T-helper 17 cell (primary cell): ENCODE results near the gene OR2L3. TPM values are rescaled to one million over a fixed set of nuclear protein-coding genes. Genes with fewer than 3 reads are reported as not detected.
"Not testable (repeated sequence)": the region's sequence is repeated elsewhere in the genome, so short reads cannot be mapped to it uniquely, and the experiment has no call there.

Experiments
- ATAC-seq: fragments of 150-1000 bp; cut with Tn5 transposase; 2 replicates; pipeline ENCODE4 v1.10.0; 2021; ENCODE audit warnings: mild to moderate bottlenecking, moderate library complexity
- DNase-seq, 3 donors: peaks; one replicate each; pipeline versions ENCODE4 v3.0.0 to v3.0.0-alpha.2; 2020 to 2021
- H3K9me3 ChIP-seq: one replicate; pipeline ENCODE4 v1.7.0; 2013; ENCODE audit warnings: low read length, mild to moderate bottlenecking; ENCODE audit not compliant: control insufficient read depth, poor library complexity, severe bottlenecking
- H3K27ac Mint-ChIP-seq: one replicate; pipeline ENCODE4 v1.8.0; 2022; ENCODE audit warnings: mild to moderate bottlenecking, moderate library complexity, mixed read lengths
- H3K27me3 Mint-ChIP-seq: one replicate; pipeline ENCODE4 v1.8.0; 2022; ENCODE audit warnings: mixed read lengths
- H3K36me3 Mint-ChIP-seq: one replicate; pipeline ENCODE4 v1.8.0; 2022; ENCODE audit warnings: low read depth, mixed read lengths
- H3K4me1 Mint-ChIP-seq: one replicate; pipeline ENCODE4 v1.8.0; 2022; ENCODE audit warnings: mild to moderate bottlenecking, mixed read lengths
- H3K4me3 Mint-ChIP-seq: one replicate; pipeline ENCODE4 v1.8.0; 2022; ENCODE audit warnings: mild to moderate bottlenecking, moderate library complexity, mixed read lengths
- total RNA-seq, 4 donors: library from RNA in 2 of 4; stranded (reverse) in 2 of 4; gene quantifications; one replicate each; pipeline ENCODE4 v1.2.3 and lab custom pipeline; 2022 to 2026

The OR2L3 gene
- total RNA-seq, 2 donors from 2014 or later, result not detected

GRCh38 chr1:248083864-248084263, 37.2 kb downstream of the OR2L3 start:
- not testable (repeated sequence) for H3K9me3 ChIP-seq, H3K27ac Mint-ChIP-seq, ATAC-seq, H3K36me3 Mint-ChIP-seq, H3K4me3 Mint-ChIP-seq, H3K27me3 Mint-ChIP-seq, H3K4me1 Mint-ChIP-seq, DNase-seq

DNA sequence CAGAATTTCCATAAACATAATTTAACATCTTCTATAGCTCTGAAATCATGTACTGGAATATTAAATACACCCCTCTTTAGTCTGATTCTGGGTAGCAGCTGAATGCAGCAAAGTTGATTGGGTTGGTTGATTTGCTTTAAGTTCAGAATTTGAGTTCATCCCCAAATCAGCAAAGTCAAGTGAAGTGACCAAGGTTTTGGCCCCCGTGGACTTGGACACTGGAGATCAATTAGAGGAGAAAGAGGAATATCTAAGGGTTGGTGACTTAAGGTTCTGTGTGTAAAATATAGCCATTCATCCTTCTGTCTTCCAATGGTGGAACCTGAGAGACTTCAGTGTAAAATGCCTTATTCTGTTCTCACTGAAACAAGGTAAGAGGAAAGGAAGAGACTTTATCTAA, 48.2 kb downstream of the OR2L3 start, which contains the start of gene OR2L13:
TSS of gene OR2L13 (plus strand) at position 301 of the 400 bp plus-strand sequence. CDS start 4,192 bp downstream, outside the sequence.
- H3K4me3 Mint-ChIP-seq, result no peak within 1 kb of the TSS
- H3K9me3 ChIP-seq, result no peaks in the 10 kb centered on the region
- no peaks in the 10 kb centered on the region for H3K4me1 Mint-ChIP-seq
- H3K36me3 Mint-ChIP-seq, result no peaks in the 10 kb centered on the region
- DNase-seq (no peak), ATAC-seq (no peak)
- H3K27me3 Mint-ChIP-seq, result no peaks in the 10 kb centered on the region
- no peak within 1 kb of the TSS for H3K27ac Mint-ChIP-seq

- Mint-ChIP-seq H3K4me3 (no peak overlapping the region), H3K4me1 (no peaks in the 10 kb centered on the region), H3K36me3 (no peaks in the 10 kb centered on the region), H3K27ac (no peak overlapping the region), H3K27me3 (no peaks in the 10 kb centered on the region)
- DNase-seq (no peak), ATAC-seq (no peak)
- H3K9me3 ChIP-seq, result peaks cover 2% of the 10 kb centered on the region
These were observed 51.9 kb downstream of the OR2L3 start for GRCh38 chr1:248098529-248098928.

DNA sequence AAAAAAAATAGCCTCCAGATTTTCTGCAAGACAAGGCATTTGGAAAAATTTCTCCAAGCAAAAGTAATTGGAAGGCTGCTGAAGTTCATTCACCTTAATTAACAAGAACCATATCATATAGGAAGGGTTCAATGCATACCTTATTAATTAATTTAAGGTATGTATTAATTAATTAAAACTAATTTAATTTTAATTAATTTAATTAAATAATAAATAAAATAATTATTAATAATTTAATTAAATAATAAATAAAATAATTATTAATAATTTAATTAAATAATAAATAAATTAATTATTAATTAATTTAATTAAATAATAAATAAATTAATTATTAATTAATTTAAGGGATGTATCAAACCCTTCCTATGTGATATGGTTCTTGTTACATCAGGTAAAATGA, 56.2 kb downstream of the OR2L3 start:
- no peak overlapping the region for H3K4me3 Mint-ChIP-seq
- no peaks in the 10 kb centered on the region for H3K27me3 Mint-ChIP-seq
- no peak for DNase-seq
- H3K9me3 ChIP-seq, result peaks cover 2% of the 10 kb centered on the region
- no peak overlapping the region for H3K27ac Mint-ChIP-seq
- H3K36me3 Mint-ChIP-seq, result no peaks in the 10 kb centered on the region
- ATAC-seq, result no peak
- H3K4me1 Mint-ChIP-seq, result no peaks in the 10 kb centered on the region

GRCh38 chr1:248111157-248111556, 64.5 kb downstream of the OR2L3 start:
- ATAC-seq (no peak), DNase-seq (no peak)
- Mint-ChIP-seq H3K4me3 (no peak overlapping the region), H3K4me1 (no peaks in the 10 kb centered on the region), H3K27ac (no peak overlapping the region), H3K36me3 (no peaks in the 10 kb centered on the region), H3K27me3 (no peaks in the 10 kb centered on the region)
- peaks cover 4% of the 10 kb centered on the region for H3K9me3 ChIP-seq

Other genes starting within 250 kb of the OR2L3 start
- gene OR14A16, start 222.7 kb upstream of the OR2L3 start, total RNA-seq, result not detected
- gene OR11L1, start 204.9 kb upstream of the OR2L3 start, total RNA-seq, result 1 to 10 TPM in 1 of 2 donors, not detected in 1; 1.3 TPM
- 10 to 100 TPM in 1 of 2 donors, 1 to 10 TPM in 1; 1.2 to 44.2 TPM for gene TRIM58, start 189.6 kb upstream of the OR2L3 start, total RNA-seq
- gene OR2W3, start 151.2 kb upstream of the OR2L3 start, total RNA-seq, result 1 to 10 TPM in 1 of 2 donors, under 1 TPM in 1; 0.72 to 6.6 TPM
- gene OR2T8, start 126.6 kb upstream of the OR2L3 start, total RNA-seq, result under 1 TPM in 1 of 2 donors, not detected in 1; 0.30 TPM
- gene OR2AJ1, start 121.9 kb upstream of the OR2L3 start, total RNA-seq, result under 1 TPM in 1 of 2 donors, not detected in 1; 0.15 TPM
- gene OR2L8, start 98.0 kb upstream of the OR2L3 start, total RNA-seq, result under 1 TPM; 0.50 to 0.62 TPM
- under 1 TPM in 1 of 2 donors, not detected in 1; 0.37 TPM for gene OR2AK2, start 81.6 kb upstream of the OR2L3 start, total RNA-seq
- gene OR2L5, start 33.2 kb upstream of the OR2L3 start, total RNA-seq, result not detected
- gene OR2L2, start 16.8 kb upstream of the OR2L3 start, total RNA-seq, result under 1 TPM; 0.21 to 0.22 TPM
- under 1 TPM in 1 of 2 donors, not detected in 1; 0.21 TPM for gene OR2L13, start 48.3 kb downstream of the OR2L3 start, total RNA-seq
- gene OR2M5, start 98.3 kb downstream of the OR2L3 start, total RNA-seq, result not detected
- gene OR2M2, start 128.0 kb downstream of the OR2L3 start, total RNA-seq, result not detected
- not detected for gene OR2M3, start 150.4 kb downstream of the OR2L3 start, total RNA-seq
- not detected for gene OR2M4, start 184.6 kb downstream of the OR2L3 start, total RNA-seq
- gene OR2T33, start 231.1 kb downstream of the OR2L3 start, total RNA-seq, result not detected